CD14-positive monocyte (primary cell): ENCODE data around the gene NOD2. TPM values are rescaled to one million over a fixed set of nuclear protein-coding genes. Genes with fewer than 3 reads are reported as not detected.
A peak's percentile ranks its signal among the peaks of the same experiment; 100 is the strongest.

Source experiments
- DNase-seq, 3 donors: peaks; one replicate each; pipeline ENCODE4 v3.0.0-alpha.2; 2011 to 2022
- H2AFZ ChIP-seq: 2 replicates; pipeline ENCODE4 v1.6.0; 2012; ENCODE audit warnings: mild to moderate bottlenecking, low read depth, low read length, inconsistent platforms; ENCODE audit not compliant: insufficient read depth, poor library complexity, severe bottlenecking
- H3K27ac ChIP-seq, 2 donors: 1 replicate in 1 of 2; 2 replicates in 1 of 2; pipeline ENCODE4 v1.5.1; 2012 to 2013; ENCODE audit warnings: low read length in 2 of 2, control low read depth in 1 of 2, inconsistent platforms in 1 of 2, low read depth in 1 of 2, mild to moderate bottlenecking in 1 of 2
- H3K27me3 ChIP-seq, 2 donors: one replicate each; pipeline versions ENCODE4 v1.6.0 to v1.6.1; 2011 to 2013; ENCODE audit warnings: low read length in 2 of 2; ENCODE audit not compliant: control insufficient read depth in 2 of 2, insufficient read depth in 2 of 2
- H3K36me3 ChIP-seq, 2 donors: replicated peaks in 1 of 2; 1 replicate in 1 of 2; 2 replicates in 1 of 2; pipeline versions ENCODE4 v1.5.1 to v1.6.1; 2012 to 2013; ENCODE audit warnings: low read length in 2 of 2, control low read depth in 1 of 2, inconsistent platforms in 1 of 2, mild to moderate bottlenecking in 1 of 2; ENCODE audit not compliant: insufficient read depth in 2 of 2, control insufficient read depth in 1 of 2
- H3K4me1 ChIP-seq, 2 donors: 1 replicate in 1 of 2; 2 replicates in 1 of 2; pipeline versions ENCODE4 v1.5.1 to v1.6.1; 2012 to 2013; ENCODE audit warnings: low read length in 2 of 2, control low read depth in 1 of 2, inconsistent platforms in 1 of 2, mild to moderate bottlenecking in 1 of 2, moderate library complexity in 1 of 2; ENCODE audit not compliant: insufficient read depth in 2 of 2, control insufficient read depth in 1 of 2
- H3K4me2 ChIP-seq: replicated peaks from 2 replicates; pipeline ENCODE3; 2012; ENCODE audit warnings: low read length, moderate library complexity, mild to moderate bottlenecking; ENCODE audit not compliant: poor library complexity, severe bottlenecking; ENCODE audit errors: extremely low read depth
- H3K4me3 ChIP-seq, 3 experiments: fragments of 200-600 bp in 1 of 3; sonication (generic) in 1 of 3; replicated peaks in 1 of 3; 1 replicate in 2 of 3; 2 replicates in 1 of 3; pipeline ENCODE4 v1.5.1; 2011 to 2013; ENCODE audit warnings: low read length in 3 of 3, mild to moderate bottlenecking in 3 of 3, control low read depth in 2 of 3, low read depth in 2 of 3, inconsistent platforms in 1 of 3, moderate library complexity in 1 of 3
- H3K79me2 ChIP-seq: 2 replicates; pipeline ENCODE4 v1.6.0; 2012; ENCODE audit warnings: mild to moderate bottlenecking, control low read depth, inconsistent platforms, low read length, moderate library complexity; ENCODE audit not compliant: insufficient read depth
- H3K9ac ChIP-seq: 2 replicates; pipeline ENCODE4 v1.6.0; 2017; ENCODE audit warnings: low read length, mild to moderate bottlenecking; ENCODE audit not compliant: insufficient read depth, poor library complexity, severe bottlenecking
- H3K9me3 ChIP-seq, 2 donors: replicated peaks in 1 of 2; 1 replicate in 1 of 2; 2 replicates in 1 of 2; pipeline versions ENCODE4 v1.5.1 to v1.6.1; 2012 to 2013; ENCODE audit warnings: low read length in 2 of 2, control low read depth in 1 of 2; ENCODE audit not compliant: control insufficient read depth in 1 of 2, insufficient read depth in 1 of 2
- H4K20me1 ChIP-seq: 2 replicates; pipeline ENCODE4 v1.6.0; 2012; ENCODE audit warnings: mild to moderate bottlenecking, low read length, control low read depth, moderate library complexity; ENCODE audit not compliant: insufficient read depth
- H3K27ac Mint-ChIP-seq, 7 donors: one replicate each; pipeline ENCODE4 v1.8.0; 2020; ENCODE audit warnings: mild to moderate bottlenecking in 7 of 7, mixed read lengths in 7 of 7, moderate library complexity in 6 of 7, inconsistent platforms in 2 of 7
- H3K27me3 Mint-ChIP-seq, 3 donors: one replicate each; pipeline ENCODE4 v1.8.0; 2021 to 2022; ENCODE audit warnings: low read depth in 3 of 3, mild to moderate bottlenecking in 3 of 3, mixed read lengths in 3 of 3, moderate library complexity in 3 of 3, inconsistent platforms in 1 of 3
- H3K36me3 Mint-ChIP-seq, 2 donors: one replicate each; pipeline ENCODE4 v1.8.0; 2020; ENCODE audit warnings: mixed read lengths in 2 of 2, inconsistent platforms in 1 of 2, mild to moderate bottlenecking in 1 of 2
- H3K4me1 Mint-ChIP-seq: one replicate; pipeline ENCODE4 v1.8.0; 2020; ENCODE audit warnings: mild to moderate bottlenecking, mixed read lengths
- H3K4me3 Mint-ChIP-seq, 2 donors: one replicate each; pipeline ENCODE4 v1.8.0; 2020; ENCODE audit warnings: mild to moderate bottlenecking in 2 of 2, mixed read lengths in 2 of 2, moderate library complexity in 1 of 2
- H3K9me3 Mint-ChIP-seq, 7 donors: one replicate each; pipeline ENCODE4 v1.8.0; 2020 to 2022; ENCODE audit warnings: mixed read lengths in 7 of 7, mild to moderate bottlenecking in 6 of 7, moderate library complexity in 6 of 7, inconsistent platforms in 2 of 7
- CTCF ChIP-seq: fragments of 200-600 bp; IDR thresholded peaks from one replicate; pipeline ENCODE4 v1.8.0; 2022; ENCODE audit warnings: antibody characterized with exemption, mild to moderate bottlenecking
- WGBS: methylation state at CpG from one replicate; pipeline ENCODE4 v1.1.5; 2013; ENCODE audit warnings: missing lambda C conversion rate; ENCODE audit not compliant: insufficient coverage; 5-methylcytosine and 5-hydroxymethylcytosine counted together
- intact Hi-C, 2 donors: fragments of 100-400 bp; cut with micrococcal nuclease; formaldehyde crosslinking; loops; one replicate each; pipeline versions ENCODE4 v1.15.0 to v1.15.1; 2023
- polyA plus RNA-seq, 3 donors: library from polyadenylated mRNA; depleted of rRNA in 1 of 3; unstranded in 2 of 3; stranded (reverse) in 1 of 3; fragments of 300-500 nt in 2 of 3; fragments of >200 nt in 1 of 3; fragmentation: Illumina TruSeq in 2 of 3; gene quantifications; 1 replicate in 2 of 3; 2 replicates in 1 of 3; pipeline ENCODE4 v1.2.3, GENCODE V29; 2012 to 2021

Gene NOD2
- polyA plus RNA-seq, 3 donors: 18.5 to 83.3 (median 29.7) TPM

GRCh38 chr16:50664270-50664669, 29.1 kb upstream of the NOD2 start:
- H3K4me1 Mint-ChIP-seq: peaks cover 41% of the 10 kb centered on the region
- peak overlapping the region; percentile 85 for H3K4me2 ChIP-seq
- TF ChIP-seq CTCF: no peak
- H3K36me3 ChIP-seq: peaks cover 13 to 18% of the 10 kb centered on the region in 2 donors
- no peaks in the 10 kb centered on the region for H3K79me2 ChIP-seq
- peak overlapping the region in 1 of 2 donors; percentile 82 for H3K27ac ChIP-seq
- no peak overlapping the region for H3K4me3 Mint-ChIP-seq
- H3K9me3 ChIP-seq: no peaks in the 10 kb centered on the region
- peak overlapping the region in 1 of 3 experiments; percentile 83 for H3K4me3 ChIP-seq
- peak overlapping the region; percentile 87 for H2AFZ ChIP-seq
- DNase-seq: peak in 1 of 3 donors; percentile 27
- no peak overlapping the region for H3K9ac ChIP-seq
- H3K36me3 Mint-ChIP-seq: peaks cover 19 to 23% of the 10 kb centered on the region in 2 donors
- 20% methylated on average over 3 of the region's 5 CpGs for WGBS
- peaks cover 0 to 2% (median 1%) of the 10 kb centered on the region in 3 donors for H3K27me3 Mint-ChIP-seq
- H3K27ac Mint-ChIP-seq: peak overlapping the region in 4 of 7 donors; percentile 91 to 95 (median 93)
- H3K4me1 ChIP-seq: peaks cover 31 to 46% of the 10 kb centered on the region in 2 donors
- H4K20me1 ChIP-seq: no peaks in the 10 kb centered on the region
- H3K27me3 ChIP-seq: no peaks in the 10 kb centered on the region
- intact Hi-C loops: loop anchor here (5.0 to 10.0 kb wide), 3 partner anchors 112 to 299 kb away; partner anchors contain the start of gene BRD7 (in 2 of the 2)
- peaks cover 0 to 5% (median 5%) of the 10 kb centered on the region in 7 donors for H3K9me3 Mint-ChIP-seq

- peak overlapping the region; percentile 77 for H3K9ac ChIP-seq
- peak overlapping the region; percentile 55 to 82 for H3K27ac ChIP-seq
- H3K36me3 Mint-ChIP-seq: peaks cover 27 to 33% of the 10 kb centered on the region in 2 donors
- H3K27me3 ChIP-seq: no peaks in the 10 kb centered on the region
- peaks cover 41% of the 10 kb centered on the region for H3K4me1 Mint-ChIP-seq
- no peaks in the 10 kb centered on the region for H3K9me3 ChIP-seq
- H3K4me1 ChIP-seq: peaks cover 31 to 46% of the 10 kb centered on the region in 2 donors
- peak; percentile 94 for TF ChIP-seq CTCF
- H3K27ac Mint-ChIP-seq: peak overlapping the region; percentile 88 to 95 (median 91)
- H4K20me1 ChIP-seq: peaks cover 7% of the 10 kb centered on the region
- H3K27me3 Mint-ChIP-seq: peaks cover 0 to 2% (median 1%) of the 10 kb centered on the region in 3 donors
- peak overlapping the region; percentile 88 to 91 for H3K4me3 Mint-ChIP-seq
- intact Hi-C loops: loop anchor here in 1 of 2 donors (5.0 to 10.0 kb wide), 3 partner anchors 118 to 453 kb away; partner anchors contain the start of genes BRD7 and NKD1
- peak overlapping the region; percentile 85 for H3K4me2 ChIP-seq
- peak; percentile 68 to 80 (median 72) for DNase-seq
- peak overlapping the region; percentile 87 for H2AFZ ChIP-seq
- H3K36me3 ChIP-seq: peaks cover 18 to 28% of the 10 kb centered on the region in 2 donors
- no peaks in the 10 kb centered on the region for H3K79me2 ChIP-seq
- peak overlapping the region; percentile 65 to 83 (median 66) for H3K4me3 ChIP-seq
- 14% methylated on average over 29 of the region's 40 CpGs for WGBS
- peaks cover 0 to 5% (median 5%) of the 10 kb centered on the region in 7 donors for H3K9me3 Mint-ChIP-seq
These were observed 28.1 kb upstream of the NOD2 start for GRCh38 chr16:50665128-50665878.
